ENCODE results near the gene IL1R2.
A peak's percentile ranks its signal among the peaks of the same experiment; 100 is the strongest.

Gene IL1R2

DNA sequence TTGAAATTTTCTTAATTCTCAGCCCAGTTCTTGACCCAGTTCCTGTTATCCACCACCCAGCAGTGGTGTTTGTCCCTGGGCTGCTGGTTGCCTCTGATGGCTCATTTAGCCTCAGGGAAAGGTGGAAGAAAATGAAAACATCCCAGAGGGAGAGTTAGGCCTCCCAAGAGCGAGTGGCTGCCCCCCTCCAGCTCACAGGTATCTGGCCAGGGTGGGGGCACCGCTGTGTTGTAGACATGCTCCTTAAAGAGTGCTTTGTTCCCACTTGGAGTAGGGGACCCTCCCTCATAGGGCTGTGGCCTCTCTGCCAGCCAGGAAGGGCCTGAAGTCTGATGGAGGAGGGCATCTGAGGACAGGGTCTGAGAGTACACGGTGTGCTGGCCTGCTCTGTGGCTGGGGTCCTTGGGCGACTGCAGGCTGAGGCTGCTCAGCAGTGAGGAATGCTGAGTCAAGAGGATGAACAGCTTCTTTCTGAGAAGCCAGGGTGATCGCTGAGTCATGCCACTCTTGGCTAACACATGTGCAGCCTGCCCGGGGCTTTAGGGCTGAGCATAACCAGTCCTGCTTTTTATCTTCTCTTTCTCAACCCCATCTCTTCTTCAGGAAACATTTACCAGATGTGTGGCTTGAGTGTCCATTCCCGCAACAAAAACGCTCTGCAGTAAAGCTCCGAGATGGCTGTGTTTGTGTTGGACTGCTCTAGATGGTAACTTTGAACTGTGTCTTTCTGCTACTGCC lies 72.3 kb downstream of the IL1R2 start:
- Histone ChIP-seq H3K4me3 (replicated peaks; ENCODE audit: insufficient read depth, low read length) (no peak overlapping the region), H3K27me3 (ENCODE audit: insufficient read depth, poor library complexity, severe bottlenecking) (no peaks in the 10 kb centered on the region), H3K27ac (replicated peaks) (peak overlapping the region; percentile 64)
- DNase-seq (ENCODE audit: low read depth in 1 of 2, low spot score in 1 of 2), result peak; percentile 87 to 94
- TF ChIP-seq, protein P1, sequence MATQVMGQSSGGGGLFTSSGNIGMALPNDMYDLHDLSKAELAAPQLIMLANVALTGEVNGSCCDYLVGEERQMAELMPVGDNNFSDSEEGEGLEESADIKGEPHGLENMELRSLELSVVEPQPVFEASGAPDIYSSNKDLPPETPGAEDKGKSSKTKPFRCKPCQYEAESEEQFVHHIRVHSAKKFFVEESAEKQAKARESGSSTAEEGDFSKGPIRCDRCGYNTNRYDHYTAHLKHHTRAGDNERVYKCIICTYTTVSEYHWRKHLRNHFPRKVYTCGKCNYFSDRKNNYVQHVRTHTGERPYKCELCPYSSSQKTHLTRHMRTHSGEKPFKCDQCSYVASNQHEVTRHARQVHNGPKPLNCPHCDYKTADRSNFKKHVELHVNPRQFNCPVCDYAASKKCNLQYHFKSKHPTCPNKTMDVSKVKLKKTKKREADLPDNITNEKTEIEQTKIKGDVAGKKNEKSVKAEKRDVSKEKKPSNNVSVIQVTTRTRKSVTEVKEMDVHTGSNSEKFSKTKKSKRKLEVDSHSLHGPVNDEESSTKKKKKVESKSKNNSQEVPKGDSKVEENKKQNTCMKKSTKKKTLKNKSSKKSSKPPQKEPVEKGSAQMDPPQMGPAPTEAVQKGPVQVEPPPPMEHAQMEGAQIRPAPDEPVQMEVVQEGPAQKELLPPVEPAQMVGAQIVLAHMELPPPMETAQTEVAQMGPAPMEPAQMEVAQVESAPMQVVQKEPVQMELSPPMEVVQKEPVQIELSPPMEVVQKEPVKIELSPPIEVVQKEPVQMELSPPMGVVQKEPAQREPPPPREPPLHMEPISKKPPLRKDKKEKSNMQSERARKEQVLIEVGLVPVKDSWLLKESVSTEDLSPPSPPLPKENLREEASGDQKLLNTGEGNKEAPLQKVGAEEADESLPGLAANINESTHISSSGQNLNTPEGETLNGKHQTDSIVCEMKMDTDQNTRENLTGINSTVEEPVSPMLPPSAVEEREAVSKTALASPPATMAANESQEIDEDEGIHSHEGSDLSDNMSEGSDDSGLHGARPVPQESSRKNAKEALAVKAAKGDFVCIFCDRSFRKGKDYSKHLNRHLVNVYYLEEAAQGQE (IDR thresholded peaks at IDR 0.05; ENCODE audit: insufficient replicate concordance, low read depth), result no peak
- no peak for TF ChIP-seq SPI1 (IDR thresholded peaks at IDR 0.05; ENCODE audit: borderline replicate concordance, low read depth)
- TF ChIP-seq POLR2AphosphoS5 (IDR thresholded peaks at IDR 0.05; ENCODE audit: low read depth), result 0 out of 2 replicates have a peak, but pooled peaks have one; percentile 32

DNA sequence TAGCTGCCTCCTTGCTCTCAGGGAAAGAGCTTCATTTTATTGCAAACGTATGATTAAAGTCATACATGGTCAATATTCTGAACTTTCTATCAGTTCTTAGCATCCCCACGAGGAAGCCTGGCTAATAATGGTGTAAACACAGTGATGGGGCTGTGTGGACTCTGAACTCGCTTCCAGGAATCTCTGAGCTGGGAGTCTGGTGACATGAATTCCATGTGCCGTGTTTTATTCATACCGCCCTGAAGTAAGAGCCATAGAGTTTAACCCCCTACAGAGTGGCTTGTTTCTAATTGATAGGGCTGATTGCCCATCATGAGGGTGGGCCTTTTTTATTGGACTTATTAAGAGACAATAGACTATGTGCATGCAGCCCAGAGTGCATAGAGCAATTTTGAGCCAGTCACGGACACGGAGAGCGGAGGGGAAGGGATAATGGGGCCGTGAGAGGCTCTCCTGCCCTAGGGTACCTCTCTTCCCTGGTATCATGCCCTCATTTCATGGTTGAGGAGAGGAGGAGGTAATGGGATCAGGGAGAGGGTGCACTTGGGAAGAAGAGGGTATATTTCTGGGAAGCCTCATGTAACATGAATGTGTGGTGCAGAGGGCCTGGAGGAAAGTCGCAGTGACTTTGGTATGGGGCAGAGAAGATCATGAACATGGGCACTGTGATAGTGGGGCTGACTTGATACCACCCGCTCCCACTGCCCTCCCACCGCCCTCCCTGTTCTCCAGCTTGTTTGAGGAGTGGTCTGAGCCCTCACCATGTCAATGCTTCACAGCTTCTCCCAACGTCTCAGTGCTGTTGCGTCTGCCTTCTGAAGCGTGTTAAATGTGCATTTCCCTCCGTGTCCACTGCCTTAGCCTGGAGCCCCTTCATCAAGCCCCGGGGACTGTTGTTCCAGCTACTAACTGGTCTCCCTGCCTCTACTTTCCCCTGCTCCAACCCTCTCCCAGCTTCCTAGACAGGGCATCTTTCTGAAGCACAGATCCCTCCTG lies 73.2 kb downstream of the IL1R2 start:
- TF ChIP-seq SPI1 (IDR thresholded peaks at IDR 0.05; ENCODE audit: borderline replicate concordance, low read depth) (no peak), POLR2AphosphoS5 (IDR thresholded peaks at IDR 0.05; ENCODE audit: low read depth) (no peak), GABPA (IDR thresholded peaks at IDR 0.05; ENCODE audit: low read depth) (no peak)
- TF ChIP-seq, protein P2, sequence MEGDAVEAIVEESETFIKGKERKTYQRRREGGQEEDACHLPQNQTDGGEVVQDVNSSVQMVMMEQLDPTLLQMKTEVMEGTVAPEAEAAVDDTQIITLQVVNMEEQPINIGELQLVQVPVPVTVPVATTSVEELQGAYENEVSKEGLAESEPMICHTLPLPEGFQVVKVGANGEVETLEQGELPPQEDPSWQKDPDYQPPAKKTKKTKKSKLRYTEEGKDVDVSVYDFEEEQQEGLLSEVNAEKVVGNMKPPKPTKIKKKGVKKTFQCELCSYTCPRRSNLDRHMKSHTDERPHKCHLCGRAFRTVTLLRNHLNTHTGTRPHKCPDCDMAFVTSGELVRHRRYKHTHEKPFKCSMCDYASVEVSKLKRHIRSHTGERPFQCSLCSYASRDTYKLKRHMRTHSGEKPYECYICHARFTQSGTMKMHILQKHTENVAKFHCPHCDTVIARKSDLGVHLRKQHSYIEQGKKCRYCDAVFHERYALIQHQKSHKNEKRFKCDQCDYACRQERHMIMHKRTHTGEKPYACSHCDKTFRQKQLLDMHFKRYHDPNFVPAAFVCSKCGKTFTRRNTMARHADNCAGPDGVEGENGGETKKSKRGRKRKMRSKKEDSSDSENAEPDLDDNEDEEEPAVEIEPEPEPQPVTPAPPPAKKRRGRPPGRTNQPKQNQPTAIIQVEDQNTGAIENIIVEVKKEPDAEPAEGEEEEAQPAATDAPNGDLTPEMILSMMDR (IDR thresholded peaks at IDR 0.05; ENCODE audit: insufficient read depth, low read length), result no peak
- TF ChIP-seq, protein P1 (IDR thresholded peaks at IDR 0.05; ENCODE audit: insufficient replicate concordance, low read depth), result no peak
- peak overlapping the region; percentile 39 for H3K27ac ChIP-seq (replicated peaks)
- no peak overlapping the region for H3K4me3 ChIP-seq (replicated peaks; ENCODE audit: insufficient read depth, low read length)
- no peaks in the 10 kb centered on the region for H3K27me3 ChIP-seq (ENCODE audit: insufficient read depth, poor library complexity, severe bottlenecking)
- DNase-seq (ENCODE audit: low read depth in 1 of 2, low spot score in 1 of 2), result no peak

DNA sequence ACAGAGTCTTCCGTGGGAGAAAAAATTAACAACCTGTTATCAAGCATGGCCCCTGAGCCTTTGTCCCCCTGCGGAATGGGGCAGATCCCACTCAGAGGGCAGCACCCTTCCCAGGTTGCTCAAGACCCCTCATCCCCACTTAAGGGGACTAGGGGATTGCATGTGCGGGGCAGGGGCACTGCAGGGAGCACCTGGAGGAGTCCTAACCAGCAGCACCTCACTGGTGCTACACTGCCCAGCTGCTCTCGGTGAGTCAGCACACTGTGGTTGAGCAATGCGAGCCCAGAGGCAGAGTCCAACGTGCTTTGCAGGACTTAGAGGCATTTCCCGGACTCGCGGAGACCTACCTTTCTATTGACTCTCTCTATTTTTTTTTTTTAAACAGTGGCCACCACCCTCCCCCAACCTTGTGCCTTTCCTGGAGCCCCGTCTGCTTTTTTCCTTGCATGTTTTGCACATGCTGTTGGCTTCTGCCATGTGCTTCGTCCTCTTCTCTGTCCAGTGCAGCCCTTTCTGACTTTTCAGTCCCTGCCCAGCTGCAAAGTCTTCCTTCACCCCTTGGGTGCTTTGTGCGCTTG lies 74.0 kb downstream of the IL1R2 start:
- TF ChIP-seq, protein P2 (IDR thresholded peaks at IDR 0.05; ENCODE audit: insufficient read depth, low read length), result no peak
- TF ChIP-seq, protein P1 (IDR thresholded peaks at IDR 0.05; ENCODE audit: insufficient replicate concordance, low read depth), result peak; percentile 22
- TF ChIP-seq POLR2AphosphoS5 (IDR thresholded peaks at IDR 0.05; ENCODE audit: low read depth), result peak; percentile 76
- TF ChIP-seq GABPA (IDR thresholded peaks at IDR 0.05; ENCODE audit: low read depth), result no peak
- TF ChIP-seq SPI1 (IDR thresholded peaks at IDR 0.05; ENCODE audit: borderline replicate concordance, low read depth), result no peak
- Histone ChIP-seq H3K27ac (replicated peaks) (peak overlapping the region; percentile 39), H3K27me3 (ENCODE audit: insufficient read depth, poor library complexity, severe bottlenecking) (no peaks in the 10 kb centered on the region), H3K4me3 (replicated peaks; ENCODE audit: insufficient read depth, low read length) (no peak overlapping the region)
- DNase-seq (ENCODE audit: low read depth in 1 of 2, low spot score in 1 of 2), result peak; percentile 79 to 89

Data from HL-60 (cell line).